ENCODE measurements around the gene JPH2. TPM values are rescaled to one million over a fixed set of nuclear protein-coding genes. Genes with fewer than 3 reads are reported as not detected.

JPH2 gene
- total RNA-seq, 1 donor from 2014 or later, result 18.5 TPM

DNA sequence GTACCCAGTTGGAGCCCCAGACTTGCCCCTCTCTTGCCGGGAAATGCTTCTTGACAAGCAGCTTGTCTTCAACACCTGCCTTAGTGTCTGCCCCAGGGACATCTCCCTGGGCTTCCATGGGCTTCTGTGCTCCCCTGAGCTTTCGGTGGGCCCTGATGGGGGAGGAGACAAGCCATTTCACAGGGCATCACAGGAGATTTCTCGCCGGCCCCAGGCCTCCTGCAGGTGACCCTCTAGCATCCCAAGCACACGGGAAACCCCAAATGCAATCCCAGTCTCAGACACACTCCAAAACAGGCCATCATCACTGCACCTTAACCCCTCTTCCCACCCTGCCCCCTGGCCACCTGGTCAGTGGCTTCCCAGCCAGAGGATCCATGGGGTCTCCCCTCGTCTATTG lies 74.5 kb downstream of the JPH2 start:
- H3K4me1 ChIP-seq (ENCODE audit: insufficient read depth, low read length), result no peaks in the 10 kb centered on the region
- no peak overlapping the region for H3K4me2 ChIP-seq (ENCODE audit: low read length)
- H3K27me3 ChIP-seq (ENCODE audit: insufficient read depth, low read length), result no peaks in the 10 kb centered on the region
- H3K27me3 Mint-ChIP-seq (ENCODE audit: low read depth, unreplicated experiment), result peaks cover 12% of the 10 kb centered on the region
- H4K20me1 ChIP-seq (ENCODE audit: insufficient read depth, low read length), result no peaks in the 10 kb centered on the region
- H3K36me3 Mint-ChIP-seq (ENCODE audit: low read depth, unreplicated experiment), result peaks cover 25% of the 10 kb centered on the region
- H3K4me1 Mint-ChIP-seq (ENCODE audit: low read depth, unreplicated experiment), result peaks cover 6% of the 10 kb centered on the region
- peaks cover 9% of the 10 kb centered on the region for H3K9me3 Mint-ChIP-seq (ENCODE audit: unreplicated experiment)
- no peak overlapping the region for H3K9ac ChIP-seq (ENCODE audit: low read length)
- H3K79me2 ChIP-seq (ENCODE audit: insufficient read depth, low read length), result no peaks in the 10 kb centered on the region
- no peaks in the 10 kb centered on the region for H3K9me3 ChIP-seq (ENCODE audit: insufficient read depth, low read depth, low read length)
- H3K27ac Mint-ChIP-seq (ENCODE audit: unreplicated experiment), result no peak overlapping the region
- H3K27ac ChIP-seq (ENCODE audit: low read depth, low read length), result no peak overlapping the region
- no peak for FAIRE-seq
- no peak for DNase-seq (ENCODE audit: low read depth)
- no peaks in the 10 kb centered on the region for H3K36me3 ChIP-seq (ENCODE audit: insufficient read depth, low read length)
- H3K4me3 Mint-ChIP-seq (ENCODE audit: unreplicated experiment), result no peak overlapping the region
- H2AFZ ChIP-seq (ENCODE audit: low read depth, low read length), result no peak overlapping the region
- TF ChIP-seq, protein P1, sequence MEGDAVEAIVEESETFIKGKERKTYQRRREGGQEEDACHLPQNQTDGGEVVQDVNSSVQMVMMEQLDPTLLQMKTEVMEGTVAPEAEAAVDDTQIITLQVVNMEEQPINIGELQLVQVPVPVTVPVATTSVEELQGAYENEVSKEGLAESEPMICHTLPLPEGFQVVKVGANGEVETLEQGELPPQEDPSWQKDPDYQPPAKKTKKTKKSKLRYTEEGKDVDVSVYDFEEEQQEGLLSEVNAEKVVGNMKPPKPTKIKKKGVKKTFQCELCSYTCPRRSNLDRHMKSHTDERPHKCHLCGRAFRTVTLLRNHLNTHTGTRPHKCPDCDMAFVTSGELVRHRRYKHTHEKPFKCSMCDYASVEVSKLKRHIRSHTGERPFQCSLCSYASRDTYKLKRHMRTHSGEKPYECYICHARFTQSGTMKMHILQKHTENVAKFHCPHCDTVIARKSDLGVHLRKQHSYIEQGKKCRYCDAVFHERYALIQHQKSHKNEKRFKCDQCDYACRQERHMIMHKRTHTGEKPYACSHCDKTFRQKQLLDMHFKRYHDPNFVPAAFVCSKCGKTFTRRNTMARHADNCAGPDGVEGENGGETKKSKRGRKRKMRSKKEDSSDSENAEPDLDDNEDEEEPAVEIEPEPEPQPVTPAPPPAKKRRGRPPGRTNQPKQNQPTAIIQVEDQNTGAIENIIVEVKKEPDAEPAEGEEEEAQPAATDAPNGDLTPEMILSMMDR (IDR thresholded peaks at IDR 0.05; ENCODE audit: insufficient read depth, low read depth, low read length), result no peak
- no peak overlapping the region for H3K4me3 ChIP-seq (ENCODE audit: insufficient read depth, low read depth, low read length)

DNA sequence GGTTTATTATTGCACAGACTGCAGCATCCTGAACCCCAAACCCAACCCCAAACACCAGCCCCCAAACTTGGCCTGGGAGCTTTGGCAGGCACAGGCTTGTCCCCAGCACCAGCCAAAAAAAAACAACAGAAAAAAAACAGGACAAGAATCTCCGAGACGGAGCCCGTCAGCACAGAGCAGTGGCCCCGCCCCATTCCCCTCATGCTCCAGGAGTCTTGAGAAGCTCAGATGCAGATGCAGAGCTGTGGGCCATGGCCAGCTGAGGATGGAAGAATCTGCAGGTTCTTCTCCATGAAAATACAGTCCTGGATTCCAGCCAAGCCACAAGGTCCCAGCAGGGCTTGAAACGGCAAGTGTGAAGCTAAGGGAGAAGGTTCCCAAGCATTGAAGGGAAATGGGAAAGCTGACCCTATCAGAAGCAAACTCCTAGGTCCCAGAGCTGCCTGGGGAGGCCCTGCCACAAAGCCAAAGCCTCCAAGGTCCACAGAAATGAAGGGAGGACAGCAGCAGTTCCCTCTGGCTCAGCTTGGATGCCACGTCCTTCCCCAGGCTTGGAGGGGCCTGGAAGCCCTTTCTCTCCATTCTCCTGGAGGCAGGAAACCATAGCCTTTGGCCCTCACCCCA lies 75.2 kb downstream of the JPH2 start:
- H3K27me3 ChIP-seq (ENCODE audit: insufficient read depth, low read length), result peaks cover 4% of the 10 kb centered on the region
- Mint-ChIP-seq H3K4me1 (ENCODE audit: low read depth, unreplicated experiment) (peaks cover 2% of the 10 kb centered on the region), H3K36me3 (ENCODE audit: low read depth, unreplicated experiment) (peaks cover 25% of the 10 kb centered on the region), H3K9me3 (ENCODE audit: unreplicated experiment) (peaks cover 9% of the 10 kb centered on the region), H3K27me3 (ENCODE audit: low read depth, unreplicated experiment) (peaks cover 14% of the 10 kb centered on the region), H3K27ac (ENCODE audit: unreplicated experiment) (no peak overlapping the region), H3K4me3 (ENCODE audit: unreplicated experiment) (no peak overlapping the region)
- peak; percentile 45 for DNase-seq (ENCODE audit: low read depth)
- H3K9ac ChIP-seq (ENCODE audit: low read length), result no peak overlapping the region
- H4K20me1 ChIP-seq (ENCODE audit: insufficient read depth, low read length), result no peaks in the 10 kb centered on the region
- no peaks in the 10 kb centered on the region for H3K9me3 ChIP-seq (ENCODE audit: insufficient read depth, low read depth, low read length)
- no peaks in the 10 kb centered on the region for H3K79me2 ChIP-seq (ENCODE audit: insufficient read depth, low read length)
- TF ChIP-seq, protein P1 (IDR thresholded peaks at IDR 0.05; ENCODE audit: insufficient read depth, low read depth, low read length), result no peak
- no peak for TF ChIP-seq EZH2 (IDR thresholded peaks at IDR 0.05; ENCODE audit: insufficient read depth, low read length)
- H3K4me1 ChIP-seq (ENCODE audit: insufficient read depth, low read length), result no peaks in the 10 kb centered on the region
- H3K4me2 ChIP-seq (ENCODE audit: low read length), result no peak overlapping the region
- H3K27ac ChIP-seq (ENCODE audit: low read depth, low read length), result no peak overlapping the region
- H3K36me3 ChIP-seq (ENCODE audit: insufficient read depth, low read length), result no peaks in the 10 kb centered on the region
- H3K4me3 ChIP-seq (ENCODE audit: insufficient read depth, low read depth, low read length), result no peak overlapping the region
- no peak for FAIRE-seq
- H2AFZ ChIP-seq (ENCODE audit: low read depth, low read length), result peak overlapping the region; percentile 10

DNA sequence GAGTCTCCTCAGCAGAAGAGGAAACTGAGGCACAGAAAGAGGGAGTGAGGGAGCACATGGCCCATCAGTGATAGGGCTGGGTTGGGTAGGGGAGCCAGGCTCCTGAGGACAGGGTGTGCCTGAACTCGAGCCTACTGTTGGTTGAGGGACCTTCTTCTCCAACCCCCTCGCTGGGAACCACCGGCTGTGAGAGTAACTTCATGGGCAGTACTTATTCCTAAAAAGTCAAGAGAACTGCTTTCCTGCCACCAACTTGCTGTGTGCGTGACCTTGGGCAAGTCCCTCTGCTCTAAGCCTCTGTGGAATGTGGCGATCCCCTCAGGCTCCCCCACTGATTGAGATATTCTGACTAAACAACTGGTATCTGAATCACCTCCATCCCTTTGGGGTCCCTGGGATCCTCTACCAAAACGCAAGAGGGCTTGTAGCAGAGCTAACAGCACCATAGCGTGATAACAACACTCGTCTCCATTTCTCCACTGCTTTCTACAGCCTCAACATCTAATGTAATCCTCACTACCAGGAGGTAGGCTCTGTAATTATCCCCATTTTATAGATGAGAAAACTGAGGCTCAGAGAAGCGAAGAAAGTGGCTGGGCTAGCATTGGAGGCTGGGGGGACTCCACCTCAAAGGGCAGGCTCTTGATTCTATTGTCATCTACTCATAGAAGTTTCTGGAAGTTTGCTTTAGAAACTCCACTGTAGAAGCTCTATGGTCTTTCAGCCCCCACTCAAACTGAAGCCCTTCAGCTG lies 76.0 kb downstream of the JPH2 start:
- no peak overlapping the region for H3K27ac ChIP-seq (ENCODE audit: low read depth, low read length)
- no peak overlapping the region for H3K4me2 ChIP-seq (ENCODE audit: low read length)
- Mint-ChIP-seq H3K4me3 (ENCODE audit: unreplicated experiment) (no peak overlapping the region), H3K27me3 (ENCODE audit: low read depth, unreplicated experiment) (peaks cover 20% of the 10 kb centered on the region), H3K36me3 (ENCODE audit: low read depth, unreplicated experiment) (peaks cover 25% of the 10 kb centered on the region), H3K4me1 (ENCODE audit: low read depth, unreplicated experiment) (peaks cover 2% of the 10 kb centered on the region), H3K27ac (ENCODE audit: unreplicated experiment) (no peak overlapping the region), H3K9me3 (ENCODE audit: unreplicated experiment) (peaks cover 9% of the 10 kb centered on the region)
- H3K9ac ChIP-seq (ENCODE audit: low read length), result no peak overlapping the region
- no peak for TF ChIP-seq EZH2 (IDR thresholded peaks at IDR 0.05; ENCODE audit: insufficient read depth, low read length)
- H3K4me3 ChIP-seq (ENCODE audit: insufficient read depth, low read depth, low read length), result no peak overlapping the region
- no peaks in the 10 kb centered on the region for H3K4me1 ChIP-seq (ENCODE audit: insufficient read depth, low read length)
- no peaks in the 10 kb centered on the region for H3K9me3 ChIP-seq (ENCODE audit: insufficient read depth, low read depth, low read length)
- H4K20me1 ChIP-seq (ENCODE audit: insufficient read depth, low read length), result no peaks in the 10 kb centered on the region
- no peak overlapping the region for H2AFZ ChIP-seq (ENCODE audit: low read depth, low read length)
- FAIRE-seq (no peak), DNase-seq (ENCODE audit: low read depth) (no peak)
- no peaks in the 10 kb centered on the region for H3K36me3 ChIP-seq (ENCODE audit: insufficient read depth, low read length)
- no peaks in the 10 kb centered on the region for H3K79me2 ChIP-seq (ENCODE audit: insufficient read depth, low read length)
- H3K27me3 ChIP-seq (ENCODE audit: insufficient read depth, low read length), result peaks cover 4% of the 10 kb centered on the region
